ENCODE results near the gene USP49. TPM values are rescaled to one million over a fixed set of nuclear protein-coding genes. Genes with fewer than 3 reads are reported as not detected.

Gene USP49
- total RNA-seq, 3 donors from 2014 or later: 3.4 to 4.9 (median 4.7) TPM

DNA sequence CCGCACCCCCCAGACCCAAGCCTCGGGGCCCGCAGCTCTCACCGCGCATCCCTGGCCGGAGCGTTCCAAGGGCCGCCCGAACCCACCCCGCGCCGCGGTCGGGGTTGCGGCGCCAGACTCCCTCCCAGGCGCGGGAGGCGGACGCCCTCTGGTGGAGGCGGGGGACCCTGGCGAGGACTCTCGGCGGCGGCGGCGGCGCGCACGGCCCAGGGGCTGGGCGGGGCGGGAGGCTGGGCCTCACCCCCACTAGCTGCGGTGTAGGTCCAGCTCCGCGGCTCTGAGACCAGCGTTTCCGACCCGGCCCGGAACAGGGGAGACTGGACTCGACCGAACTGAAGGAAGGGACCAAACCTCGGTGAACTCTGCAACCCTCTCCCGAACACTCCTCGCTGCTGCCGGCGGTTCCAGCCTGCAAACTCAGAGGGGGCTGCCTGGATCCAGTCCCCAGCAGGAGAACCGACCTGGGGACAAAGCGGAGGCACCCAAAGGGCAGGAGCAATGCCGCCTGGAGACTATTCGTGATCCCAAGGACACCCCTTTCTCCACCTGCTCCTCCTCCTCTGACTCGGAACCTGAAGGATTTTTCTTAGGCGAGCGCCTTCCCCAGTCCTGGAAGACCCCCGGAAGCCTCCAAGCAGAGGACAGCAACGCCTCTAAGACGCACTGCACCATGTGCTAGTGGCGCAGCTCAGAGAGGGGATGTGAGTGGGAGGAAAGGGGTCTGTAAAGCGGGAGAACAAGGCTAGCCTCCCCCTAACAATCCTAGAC, 108.5 kb downstream of the USP49 start:
- intact Hi-C loops (cut with DNase I; ENCODE audit: low total_unique reads): loop anchor here (10.0 kb wide), 1 partner anchor 148 kb away; no protein-coding TSS in a partner anchor
- no peaks in the 10 kb centered on the region for H3K27me3 ChIP-seq
- H3K9me3 ChIP-seq: no peaks in the 10 kb centered on the region
- DNase-seq (ENCODE audit: low spot score in 2 of 2): peak; percentile 75 to 88
- H3K36me3 ChIP-seq: no peaks in the 10 kb centered on the region
- peak overlapping the region; percentile 73 to 89 (median 78) for H3K4me3 ChIP-seq
- H3K27ac ChIP-seq: peak overlapping the region; percentile 93 to 95
- TF ChIP-seq CTCF (IDR thresholded peaks at IDR 0.05): peak; percentile 13 to 61 (median 34)
- TF ChIP-seq POLR2A (IDR thresholded peaks at IDR 0.05): no peak
- TF ChIP-seq POLR2AphosphoS5 (IDR thresholded peaks at IDR 0.05): peak in 2 of 3 donors; percentile 8 to 18
- H3K4me1 ChIP-seq: peaks cover 0 to 17% of the 10 kb centered on the region in 2 donors

GRCh38 chr6:41785689-41786450, 109.3 kb downstream of the USP49 start:
- no peaks in the 10 kb centered on the region for H3K36me3 ChIP-seq
- peak overlapping the region; percentile 93 to 95 for H3K27ac ChIP-seq
- no peak for TF ChIP-seq POLR2A (IDR thresholded peaks at IDR 0.05)
- TF ChIP-seq POLR2AphosphoS5 (IDR thresholded peaks at IDR 0.05): no peak
- no peak for TF ChIP-seq CTCF (IDR thresholded peaks at IDR 0.05)
- intact Hi-C loops (cut with DNase I; ENCODE audit: low total_unique reads): loop anchor here (10.0 kb wide), 1 partner anchor 149 kb away; no protein-coding TSS in a partner anchor
- no peaks in the 10 kb centered on the region for H3K9me3 ChIP-seq
- H3K27me3 ChIP-seq: no peaks in the 10 kb centered on the region
- no peak for DNase-seq (ENCODE audit: low spot score in 2 of 2)
- peaks cover 5 to 21% of the 10 kb centered on the region in 2 donors for H3K4me1 ChIP-seq
- peak overlapping the region; percentile 73 to 89 (median 78) for H3K4me3 ChIP-seq

DNA sequence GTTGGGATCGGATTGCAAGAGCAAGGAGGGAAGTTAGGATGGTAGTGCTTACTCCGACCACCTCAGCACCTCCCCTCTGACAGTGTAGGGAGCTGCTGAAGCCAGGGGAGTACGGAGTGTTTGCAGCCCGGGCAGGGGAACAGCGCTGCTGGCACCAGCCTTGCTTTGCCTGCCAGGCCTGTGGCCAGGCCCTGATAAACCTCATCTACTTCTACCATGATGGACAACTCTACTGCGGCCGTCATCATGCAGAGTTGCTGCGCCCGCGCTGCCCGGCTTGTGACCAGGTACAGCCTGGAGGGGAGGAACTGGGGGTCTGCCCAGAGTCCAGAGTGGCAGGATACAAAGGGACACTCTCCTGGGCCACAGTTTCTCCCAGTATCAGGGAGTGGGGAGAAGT, 109.9 kb downstream of the USP49 start:
- TF ChIP-seq POLR2A (IDR thresholded peaks at IDR 0.05): no peak
- TF ChIP-seq CTCF (IDR thresholded peaks at IDR 0.05): no peak
- TF ChIP-seq POLR2AphosphoS5 (IDR thresholded peaks at IDR 0.05): no peak
- Histone ChIP-seq H3K9me3 (no peaks in the 10 kb centered on the region), H3K36me3 (no peaks in the 10 kb centered on the region), H3K27me3 (no peaks in the 10 kb centered on the region), H3K4me1 (peaks cover 5 to 21% of the 10 kb centered on the region in 2 donors), H3K4me3 (no peak overlapping the region), H3K27ac (peak overlapping the region in 1 of 2 donors; percentile 54)
- no peak for DNase-seq (ENCODE audit: low spot score in 2 of 2)
- intact Hi-C loops (cut with DNase I; ENCODE audit: low total_unique reads): loop anchor here (10.0 kb wide), 1 partner anchor 150 kb away; no protein-coding TSS in a partner anchor

GRCh38 chr6:41784581-41785171, 110.5 kb downstream of the USP49 start:
- peak overlapping the region in 1 of 2 donors; percentile 54 for H3K27ac ChIP-seq

DNA sequence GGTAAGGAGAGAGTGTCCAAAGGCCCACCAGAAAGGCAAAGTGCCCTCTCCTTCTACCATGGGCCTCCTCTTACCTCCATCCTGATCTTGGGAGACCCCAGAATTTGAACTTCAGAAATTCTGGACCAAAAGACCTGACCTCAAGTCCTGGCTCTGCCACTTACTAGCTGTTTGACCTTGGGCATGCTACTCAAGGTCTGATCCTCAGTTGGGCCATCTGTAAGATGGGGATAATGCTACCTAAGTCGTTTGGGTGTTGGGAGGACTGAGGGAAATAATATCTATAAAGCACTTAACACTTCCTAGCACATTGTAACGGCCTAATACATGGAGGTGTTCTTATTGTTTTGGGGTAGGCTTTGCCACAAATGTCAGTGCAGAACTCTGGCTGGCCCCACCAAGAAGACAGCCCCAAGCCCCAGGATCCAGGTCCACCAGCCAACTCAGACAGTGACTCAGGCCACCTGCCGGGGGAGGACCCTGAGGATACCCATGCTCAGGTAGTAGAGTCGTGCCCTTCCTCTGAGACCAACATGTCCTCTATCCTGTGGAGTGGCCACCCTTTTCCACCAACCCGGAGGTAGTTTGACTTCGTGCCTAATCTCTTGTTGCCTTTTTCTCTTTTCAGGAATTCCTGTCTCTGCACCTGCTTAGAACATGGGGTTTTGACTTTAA, 111.9 kb downstream of the USP49 start:
- Histone ChIP-seq H3K9me3 (no peaks in the 10 kb centered on the region), H3K36me3 (no peaks in the 10 kb centered on the region), H3K4me3 (no peak overlapping the region), H3K4me1 (peaks cover 5 to 10% of the 10 kb centered on the region in 2 donors), H3K27ac (peak overlapping the region in 1 of 2 donors; percentile 54), H3K27me3 (no peaks in the 10 kb centered on the region)
- DNase-seq (ENCODE audit: low spot score in 2 of 2): no peak
- TF ChIP-seq POLR2AphosphoS5 (IDR thresholded peaks at IDR 0.05) (no peak), CTCF (IDR thresholded peaks at IDR 0.05) (no peak)
- intact Hi-C loops (cut with DNase I; ENCODE audit: low total_unique reads): loop anchor here (5.0 to 10.0 kb wide), 2 partner anchors 152 to 264 kb away; no protein-coding TSS in a partner anchor

More at GRCh38 chr6:41784581-41785171, 110.5 kb downstream of the USP49 start:
- DNase-seq (ENCODE audit: low spot score in 2 of 2): no peak
- H3K36me3 ChIP-seq: no peaks in the 10 kb centered on the region
- peaks cover 5 to 21% of the 10 kb centered on the region in 2 donors for H3K4me1 ChIP-seq
- no peak for TF ChIP-seq POLR2AphosphoS5 (IDR thresholded peaks at IDR 0.05)
- no peak for TF ChIP-seq POLR2A (IDR thresholded peaks at IDR 0.05)
- no peaks in the 10 kb centered on the region for H3K27me3 ChIP-seq
- no peaks in the 10 kb centered on the region for H3K9me3 ChIP-seq
- intact Hi-C loops (cut with DNase I; ENCODE audit: low total_unique reads): loop anchor here (5.0 to 10.0 kb wide), 2 partner anchors 150 to 263 kb away; no protein-coding TSS in a partner anchor
- H3K4me3 ChIP-seq: no peak overlapping the region
